Measurements from ENCODE around the gene SEMA3A. TPM values are rescaled to one million over a fixed set of nuclear protein-coding genes. Genes with fewer than 3 reads are reported as not detected.

SEMA3A gene
- total RNA-seq, 1 experiment from 2014 or later = 20.2 TPM

- TF ChIP-seq CTCF (IDR thresholded peaks at IDR 0.05; ENCODE audit: unreplicated experiment) = no peak
- intact Hi-C loops (cut with micrococcal nuclease; ENCODE audit: unreplicated experiment) = no loop called here
- H3K27me3 Mint-ChIP-seq (ENCODE audit: unreplicated experiment) = no peaks in the 10 kb centered on the region
- no peaks in the 10 kb centered on the region for H3K9me3 Mint-ChIP-seq (ENCODE audit: low read depth, unreplicated experiment)
- H3K36me3 Mint-ChIP-seq (ENCODE audit: insufficient read depth, unreplicated experiment) = no peaks in the 10 kb centered on the region
- H3K4me3 Mint-ChIP-seq (ENCODE audit: low read depth, unreplicated experiment) = no peak overlapping the region
- BruUV-seq (replicated peaks) = no TSS peak
- no peak overlapping the region for H3K27ac Mint-ChIP-seq (ENCODE audit: unreplicated experiment)
- CTCF ChIA-PET = no interaction called here
- DNase-seq = no peak
- no peaks in the 10 kb centered on the region for H3K4me1 Mint-ChIP-seq (ENCODE audit: low read depth, unreplicated experiment)
These were observed 272.5 kb downstream of the SEMA3A start for GRCh38 chr7:83921941-83922607.

GRCh38 chr7:83921271-83921940 lies 273.2 kb downstream of the SEMA3A start:
- no peaks in the 10 kb centered on the region for H3K27me3 Mint-ChIP-seq (ENCODE audit: unreplicated experiment)
- H3K36me3 Mint-ChIP-seq (ENCODE audit: insufficient read depth, unreplicated experiment) = no peaks in the 10 kb centered on the region
- H3K9me3 Mint-ChIP-seq (ENCODE audit: low read depth, unreplicated experiment) = no peaks in the 10 kb centered on the region
- CTCF ChIA-PET = no interaction called here
- DNase-seq = no peak
- intact Hi-C loops (cut with micrococcal nuclease; ENCODE audit: unreplicated experiment) = no loop called here
- no peak for TF ChIP-seq CTCF (IDR thresholded peaks at IDR 0.05; ENCODE audit: unreplicated experiment)
- H3K4me3 Mint-ChIP-seq (ENCODE audit: low read depth, unreplicated experiment) = no peak overlapping the region
- no peaks in the 10 kb centered on the region for H3K4me1 Mint-ChIP-seq (ENCODE audit: low read depth, unreplicated experiment)
- H3K27ac Mint-ChIP-seq (ENCODE audit: unreplicated experiment) = no peak overlapping the region
- no TSS peak for BruUV-seq (replicated peaks)

GRCh38 chr7:83918142-83918541 lies 276.4 kb downstream of the SEMA3A start:
- H3K27me3 Mint-ChIP-seq (ENCODE audit: unreplicated experiment) = no peaks in the 10 kb centered on the region
- BruUV-seq (replicated peaks) = no TSS peak
- no peaks in the 10 kb centered on the region for H3K36me3 Mint-ChIP-seq (ENCODE audit: insufficient read depth, unreplicated experiment)
- intact Hi-C loops (cut with micrococcal nuclease; ENCODE audit: unreplicated experiment) = no loop called here
- CTCF ChIA-PET = no interaction called here
- no peak for TF ChIP-seq CTCF (IDR thresholded peaks at IDR 0.05; ENCODE audit: unreplicated experiment)
- DNase-seq = no peak
- H3K4me3 Mint-ChIP-seq (ENCODE audit: low read depth, unreplicated experiment) = no peak overlapping the region
- no peaks in the 10 kb centered on the region for H3K4me1 Mint-ChIP-seq (ENCODE audit: low read depth, unreplicated experiment)
- no peaks in the 10 kb centered on the region for H3K9me3 Mint-ChIP-seq (ENCODE audit: low read depth, unreplicated experiment)
- H3K27ac Mint-ChIP-seq (ENCODE audit: unreplicated experiment) = no peak overlapping the region

GRCh38 chr7:83913174-83913573 lies 281.4 kb downstream of the SEMA3A start:
- Mint-ChIP-seq H3K9me3 (ENCODE audit: low read depth, unreplicated experiment) (no peaks in the 10 kb centered on the region), H3K36me3 (ENCODE audit: insufficient read depth, unreplicated experiment) (no peaks in the 10 kb centered on the region), H3K4me3 (ENCODE audit: low read depth, unreplicated experiment) (no peak overlapping the region), H3K27me3 (ENCODE audit: unreplicated experiment) (no peaks in the 10 kb centered on the region), H3K4me1 (ENCODE audit: low read depth, unreplicated experiment) (no peaks in the 10 kb centered on the region), H3K27ac (ENCODE audit: unreplicated experiment) (no peak overlapping the region)
- BruUV-seq (replicated peaks) = no TSS peak
- intact Hi-C loops (cut with micrococcal nuclease; ENCODE audit: unreplicated experiment) = no loop called here
- no peak for TF ChIP-seq CTCF (IDR thresholded peaks at IDR 0.05; ENCODE audit: unreplicated experiment)
- CTCF ChIA-PET = no interaction called here
- DNase-seq = no peak

All from Calu3 (cell line).